ENCODE data around the gene MTERF4.

The MTERF4 gene

GRCh38 chr2:241087420-241088268, 14.4 kb downstream of the MTERF4 start:
- no peak for DNase-seq

GRCh38 chr2:241084856-241085444, 17.1 kb downstream of the MTERF4 start:
- no peak for DNase-seq

- no peak for DNase-seq
Observed at GRCh38 chr2:241083091-241083415, 19.0 kb downstream of the MTERF4 start.

GRCh38 chr2:241082341-241083090, 19.6 kb downstream of the MTERF4 start:
- DNase-seq: no peak

- DNase-seq: no peak
Observed at GRCh38 chr2:241081643-241082340, 20.3 kb downstream of the MTERF4 start.

GRCh38 chr2:241081190-241081642, 20.9 kb downstream of the MTERF4 start:
- no peak for DNase-seq

GRCh38 chr2:241080405-241081189, 21.5 kb downstream of the MTERF4 start:
- DNase-seq: no peak

GRCh38 chr2:241074901-241075540, 27.1 kb downstream of the MTERF4 start:
- no peak for DNase-seq

- DNase-seq: no peak
Observed at GRCh38 chr2:241074065-241074818, 27.8 kb downstream of the MTERF4 start.

GRCh38 chr2:241073166-241074064, 28.7 kb downstream of the MTERF4 start:
- no peak for DNase-seq

GRCh38 chr2:241072553-241073165, 29.4 kb downstream of the MTERF4 start:
- no peak for DNase-seq

- DNase-seq: no peak
Observed at GRCh38 chr2:241072151-241072550, 29.9 kb downstream of the MTERF4 start.

GRCh38 chr2:241071677-241072111, 30.4 kb downstream of the MTERF4 start:
- no peak for DNase-seq

- DNase-seq: no peak
Observed at GRCh38 chr2:241070811-241071676, 31.0 kb downstream of the MTERF4 start.

GRCh38 chr2:241070361-241070760, 31.7 kb downstream of the MTERF4 start:
- no peak for DNase-seq

- no peak for DNase-seq
Observed at GRCh38 chr2:241069821-241070281, 32.2 kb downstream of the MTERF4 start.

GRCh38 chr2:241068942-241069810, 32.9 kb downstream of the MTERF4 start:
- DNase-seq: no peak

Data from GF-D8 (cell line).